Erythroblast (primary cell): ENCODE results near the gene HRH3.

ENCODE experiments used
- GATA1 ChIP-seq: IDR thresholded peaks from 2 replicates; pipeline ENCODE4 v1.6.1; 2011; ENCODE audit warnings: low read depth, mild to moderate bottlenecking, control low read depth, low read length, moderate library complexity
- POLR2A ChIP-seq: IDR thresholded peaks from 2 replicates; pipeline ENCODE4 v1.6.1; 2011; ENCODE audit warnings: mild to moderate bottlenecking, low read length

- TF ChIP-seq POLR2A = no peak
- no peak for TF ChIP-seq GATA1
Measured at GRCh38 chr20:62201173-62202082, 18.6 kb downstream of the HRH3 start.
